Panc1 (cell line): ENCODE results near the gene CD93.

Experiments
- CTCF ChIP-seq: fragments of 450-650 bp; IDR thresholded peaks from 2 replicates; pipeline ENCODE4 v1.5.1; 2017; ENCODE audit warnings: mild to moderate bottlenecking
- POLR2AphosphoS5 ChIP-seq: IDR thresholded peaks from 2 replicates; pipeline ENCODE4 v1.6.1; 2012; ENCODE audit warnings: mild to moderate bottlenecking, low read depth, low read length, moderate library complexity
- REST ChIP-seq, 2 experiments: IDR thresholded peaks; 2 replicates each; pipeline ENCODE4 v1.6.1; 2011 to 2012; ENCODE audit warnings: low read depth in 2 of 2, control low read depth in 1 of 2, low read length in 1 of 2, mild to moderate bottlenecking in 1 of 2, moderate library complexity in 1 of 2; ENCODE audit not compliant: insufficient read depth in 1 of 2
- SIN3A ChIP-seq: IDR thresholded peaks from 2 replicates; pipeline ENCODE4 v1.6.1; 2012; ENCODE audit warnings: low read depth, mild to moderate bottlenecking, low read length, moderate library complexity, borderline replicate concordance; ENCODE audit not compliant: insufficient read depth
- TCF7L2 ChIP-seq: IDR thresholded peaks from 2 replicates; pipeline ENCODE4 v1.6.1; 2011; ENCODE audit warnings: mild to moderate bottlenecking, low read depth, low read length, inconsistent platforms

GRCh38 chr20:23059001-23059400 is 27.1 kb downstream of the CD93 start:
- TF ChIP-seq CTCF (no peak), POLR2AphosphoS5 (no peak), REST (IDR thresholded peaks at IDR 0.05; ENCODE audit: insufficient read depth in 1 of 2, low read depth in 2 of 2, low read length in 1 of 2) (no peak), TCF7L2 (no peak), SIN3A (no peak)
